WTC11 (cell line): Measurements from ENCODE around the gene SORCS2. TPM values are rescaled to one million over a fixed set of nuclear protein-coding genes. Genes with fewer than 3 reads are reported as not detected.

Experiments
- ATAC-seq: fragments of 200-7000 bp; cut with Tn5 transposase; 2 replicates; pipeline ENCODE4 v1.10.0; 2021; ENCODE audit warnings: mild to moderate bottlenecking, moderate library complexity
- CTCF ChIA-PET: fragments of 300-600 bp; sonication (Branson Sonifier 250); formaldehyde crosslinking; loops from one replicate; lab custom pipeline; 2021; ENCODE audit warnings: antibody characterized with exemption; lab: Charles Lee
- POLR2A ChIA-PET: fragments of 350-600 bp; sonication (Branson Sonifier 250); formaldehyde crosslinking; loops from one replicate; lab custom pipeline; 2021; ENCODE audit warnings: antibody characterized with exemption; lab: Charles Lee
- DNase-seq: peaks from one replicate; pipeline ENCODE4 v3.0.0; 2021; ENCODE audit warnings: low spot score
- H3K27ac Mint-ChIP-seq: 2 replicates; pipeline ENCODE4 v1.8.0; 2021; ENCODE audit warnings: mixed read lengths
- H3K27me3 Mint-ChIP-seq: 2 replicates; pipeline ENCODE4 v1.8.0; 2021; ENCODE audit warnings: low read depth, mild to moderate bottlenecking, moderate library complexity, mixed read lengths
- H3K36me3 Mint-ChIP-seq: 2 replicates; pipeline ENCODE4 v1.8.0; 2021; ENCODE audit warnings: mixed read lengths
- H3K4me1 Mint-ChIP-seq: 2 replicates; pipeline ENCODE4 v1.8.0; 2022; ENCODE audit warnings: mixed read lengths
- H3K4me3 Mint-ChIP-seq: 2 replicates; pipeline ENCODE4 v1.8.0; 2021; ENCODE audit warnings: mild to moderate bottlenecking, moderate library complexity, mixed read lengths
- H3K9me3 Mint-ChIP-seq: 2 replicates; pipeline ENCODE4 v1.8.0; 2021; ENCODE audit warnings: mixed read lengths
- AR ChIP-seq: fragments of 250-450 bp; sonication (Bioruptor Pico); IDR thresholded peaks from 2 replicates; pipeline ENCODE4 v1.9.0; 2021; ENCODE audit warnings: mild to moderate bottlenecking
- CDX4 ChIP-seq: fragments of 250-450 bp; sonication (Bioruptor Pico); IDR thresholded peaks from 2 replicates; pipeline ENCODE4 v1.9.0; 2021; ENCODE audit warnings: moderate library complexity, mild to moderate bottlenecking, inconsistent platforms, borderline replicate concordance
- CTCF ChIP-seq: fragments of 200-600 bp; IDR thresholded peaks from 2 replicates; pipeline ENCODE4 v1.8.0; 2022; ENCODE audit warnings: antibody characterized with exemption
- E2F4 ChIP-seq: sonication (generic); formaldehyde crosslinking; IDR thresholded peaks from 2 replicates; pipeline ENCODE4 v1.8.1; 2022; ENCODE audit warnings: low read depth, mild to moderate bottlenecking, moderate library complexity, missing genetic modification reagents, borderline replicate concordance
- ELF4 ChIP-seq: sonication (generic); formaldehyde crosslinking; IDR thresholded peaks from 2 replicates; pipeline ENCODE4 v1.8.1; 2022; ENCODE audit warnings: low read depth, mild to moderate bottlenecking, moderate library complexity, missing genetic modification reagents
- EMX1 ChIP-seq: fragments of 250-450 bp; sonication (Bioruptor Pico); IDR thresholded peaks from 2 replicates; pipeline ENCODE4 v1.8.0; 2021; ENCODE audit warnings: mild to moderate bottlenecking
- ERG ChIP-seq: fragments of 250-450 bp; sonication (Bioruptor Pico); IDR thresholded peaks from 2 replicates; pipeline ENCODE4 v1.8.0; 2021; ENCODE audit warnings: mild to moderate bottlenecking
- ETV6 ChIP-seq: sonication (generic); formaldehyde crosslinking; IDR thresholded peaks from 2 replicates; pipeline ENCODE4 v1.8.1; 2022; ENCODE audit warnings: mild to moderate bottlenecking, missing genetic modification reagents
- FOXJ3 ChIP-seq: sonication (generic); formaldehyde crosslinking; IDR thresholded peaks from 2 replicates; pipeline ENCODE4 v1.9.0; 2021; ENCODE audit warnings: missing genetic modification reagents, mild to moderate bottlenecking, borderline replicate concordance
- IRF1 ChIP-seq: sonication (generic); formaldehyde crosslinking; IDR thresholded peaks from 2 replicates; pipeline ENCODE4 v1.8.0; 2023; ENCODE audit warnings: missing genetic modification reagents
- IRF2 ChIP-seq: sonication (generic); formaldehyde crosslinking; IDR thresholded peaks from 2 replicates; pipeline ENCODE4 v1.8.0; 2022; ENCODE audit warnings: low read depth, missing genetic modification reagents, borderline replicate concordance
- MYBL2 ChIP-seq: sonication (generic); formaldehyde crosslinking; IDR thresholded peaks from 2 replicates; pipeline ENCODE4 v1.8.1; 2023; ENCODE audit warnings: mild to moderate bottlenecking, moderate library complexity, missing genetic modification reagents
- NR1H2 ChIP-seq: sonication (generic); formaldehyde crosslinking; IDR thresholded peaks from 2 replicates; pipeline ENCODE4 v1.9.0; 2021; ENCODE audit warnings: mild to moderate bottlenecking, moderate library complexity, missing genetic modification reagents
- PRDM15 ChIP-seq: sonication (generic); formaldehyde crosslinking; IDR thresholded peaks from 2 replicates; pipeline ENCODE4 v1.8.0; 2022; ENCODE audit warnings: missing genetic modification reagents
- SOX15 ChIP-seq: fragments of 250-450 bp; sonication (Bioruptor Pico); IDR thresholded peaks from 2 replicates; pipeline ENCODE4 v1.9.0; 2021; ENCODE audit warnings: mild to moderate bottlenecking
- USF1 ChIP-seq: sonication (generic); formaldehyde crosslinking; IDR thresholded peaks from 2 replicates; pipeline ENCODE4 v1.8.0; 2022; ENCODE audit warnings: mild to moderate bottlenecking, missing genetic modification reagents
- ZMAT4 ChIP-seq: fragments of 250-450 bp; sonication (Bioruptor Pico); IDR thresholded peaks from 2 replicates; pipeline ENCODE4 v1.9.0; 2021; ENCODE audit warnings: mild to moderate bottlenecking
- ZNF121 ChIP-seq: sonication (generic); formaldehyde crosslinking; IDR thresholded peaks from 2 replicates; pipeline ENCODE4 v1.8.0; 2023; ENCODE audit warnings: missing genetic modification reagents
- ZNF232 ChIP-seq: sonication (generic); formaldehyde crosslinking; IDR thresholded peaks from 2 replicates; pipeline ENCODE4 v1.8.0; 2022; ENCODE audit warnings: mild to moderate bottlenecking, missing genetic modification reagents
- ZNF423 ChIP-seq: fragments of 250-450 bp; sonication (Bioruptor Pico); IDR thresholded peaks from 2 replicates; pipeline ENCODE4 v2.1.2; 2022; ENCODE audit warnings: mild to moderate bottlenecking, moderate library complexity
- total RNA-seq: library from RNA; stranded (reverse); gene quantifications from 3 replicates; pipeline ENCODE4 v1.2.3, GENCODE V29; 2021

SORCS2 gene
- total RNA-seq, 1 experiment from 2014 or later, result 6.6 TPM

GRCh38 chr4:7286170-7286569, 93.8 kb downstream of the SORCS2 start:
- TF ChIP-seq ETV6, result no peak
- TF ChIP-seq IRF1 (CRISPR knock-in tag), result no peak
- TF ChIP-seq PRDM15, result no peak
- no peak for TF ChIP-seq ZNF121 (CRISPR knock-in tag)
- no peak for TF ChIP-seq CTCF
- no peak for TF ChIP-seq CDX4 (CRISPR knock-in tag)
- TF ChIP-seq ZNF423 (CRISPR knock-in tag), result no peak
- no peak for TF ChIP-seq AR (CRISPR knock-in tag)
- TF ChIP-seq USF1 (CRISPR knock-in tag), result no peak
- TF ChIP-seq E2F4, result no peak
- TF ChIP-seq NR1H2 (CRISPR knock-in tag), result no peak
- no peak overlapping the region for H3K27ac Mint-ChIP-seq
- DNase-seq (no peak), ATAC-seq (no peak)
- ChIA-PET POLR2A (no interaction called here), CTCF (interaction anchor here (0.7 to 1.4 kb wide), 2 partner anchors 49 to 364 kb away, joined by 3 read pairs; no protein-coding TSS in a partner anchor)
- no peaks in the 10 kb centered on the region for H3K9me3 Mint-ChIP-seq
- H3K36me3 Mint-ChIP-seq, result no peaks in the 10 kb centered on the region
- no peak overlapping the region for H3K4me3 Mint-ChIP-seq
- no peaks in the 10 kb centered on the region for H3K27me3 Mint-ChIP-seq
- H3K4me1 Mint-ChIP-seq, result peaks cover 3% of the 10 kb centered on the region; the same call in 1 of the 2 replicates

- H3K27ac Mint-ChIP-seq, result no peak overlapping the region
- CTCF ChIA-PET, result interaction anchor here (1.4 kb wide), 1 partner anchor 364 kb away, joined by 3 read pairs; no protein-coding TSS in a partner anchor
- no peaks in the 10 kb centered on the region for H3K36me3 Mint-ChIP-seq
- DNase-seq (no peak), ATAC-seq (no peak)
- no peaks in the 10 kb centered on the region for H3K27me3 Mint-ChIP-seq
- POLR2A ChIA-PET, result no interaction called here
- H3K4me3 Mint-ChIP-seq, result no peak overlapping the region
- no peaks in the 10 kb centered on the region for H3K9me3 Mint-ChIP-seq
- H3K4me1 Mint-ChIP-seq, result peaks cover 3% of the 10 kb centered on the region; the same call in 1 of the 2 replicates
- TF ChIP-seq ERG (CRISPR knock-in tag) (no peak), ZMAT4 (no peak), EMX1 (CRISPR knock-in tag) (no peak), SOX15 (CRISPR knock-in tag) (no peak), ELF4 (CRISPR knock-in tag) (no peak), ZNF232 (CRISPR knock-in tag) (no peak), USF1 (CRISPR knock-in tag) (no peak), FOXJ3 (no peak), IRF2 (CRISPR knock-in tag) (no peak), MYBL2 (no peak)
Measured at GRCh38 chr4:7286798-7287197, 94.5 kb downstream of the SORCS2 start.
